ENCODE results near the gene CENPS. TPM values are rescaled to one million over a fixed set of nuclear protein-coding genes. Genes with fewer than 3 reads are reported as not detected.

CENPS gene
- total RNA-seq, 1 experiment from 2014 or later, result 17.8 TPM

DNA sequence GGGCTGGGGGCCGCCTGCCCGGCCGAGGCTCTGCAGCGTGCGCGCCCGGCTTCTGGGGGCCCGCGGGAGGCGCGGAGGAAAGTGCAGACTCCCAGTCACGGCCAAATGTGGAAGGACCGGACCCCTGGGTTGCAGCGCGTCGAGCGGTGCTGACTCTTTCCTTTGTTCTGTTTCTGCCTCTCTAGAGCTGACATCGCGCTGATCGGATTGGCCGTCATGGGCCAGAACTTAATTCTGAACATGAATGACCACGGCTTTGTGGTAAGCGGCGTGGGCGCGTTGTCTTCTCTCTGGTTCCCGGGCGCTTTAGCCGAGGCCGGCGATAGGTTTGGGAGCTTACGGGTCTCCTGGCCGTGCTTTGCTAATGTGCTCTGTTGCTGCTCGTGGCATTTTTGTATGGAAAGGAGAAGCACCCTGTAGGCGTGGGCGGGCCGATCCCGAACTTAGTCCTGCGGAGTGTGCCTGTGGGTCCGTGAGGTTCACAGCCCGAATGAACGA lies 30.7 kb upstream of the CENPS start:
- Histone ChIP-seq H2BK12ac (ENCODE audit: insufficient read length, low read depth, low read length) (no peak overlapping the region), H2BK5ac (ENCODE audit: insufficient read length, low read length) (no peak overlapping the region), H3K9ac (ENCODE audit: extremely low read depth, insufficient read length, low read length) (peak overlapping the region; percentile 84), H2AFZ (ENCODE audit: low read length) (no peak overlapping the region), H3K9me3 (ENCODE audit: control insufficient read depth, low read depth, low read length) (no peaks in the 10 kb centered on the region), H2BK20ac (ENCODE audit: low read depth, low read length, poor library complexity, severe bottlenecking) (no peak overlapping the region), H3K56ac (ENCODE audit: insufficient read length, low read depth, low read length) (no peak overlapping the region), H3K4ac (ENCODE audit: low read depth, low read length) (no peak overlapping the region), H4K5ac (ENCODE audit: insufficient read length, low read depth, low read length) (no peak overlapping the region), H3K27me3 (ENCODE audit: insufficient read depth, low read length) (no peaks in the 10 kb centered on the region), H4K8ac (replicated peaks; ENCODE audit: insufficient read length, low read depth, low read length) (no peak overlapping the region), H2BK120ac (ENCODE audit: low read depth, low read length, poor library complexity, severe bottlenecking) (no peak overlapping the region), H2BK15ac (ENCODE audit: low read depth, low read length) (no peak overlapping the region), H3K27ac (ENCODE audit: insufficient read length, low read depth, low read length) (no peak overlapping the region), H3K23ac (ENCODE audit: insufficient read length, low read depth, low read length) (no peak overlapping the region), H3K79me1 (ENCODE audit: insufficient read depth, low read depth, low read length, poor library complexity, severe bottlenecking) (no peaks in the 10 kb centered on the region), H3K4me1 (ENCODE audit: insufficient read depth, low read length) (no peaks in the 10 kb centered on the region), H3K14ac (ENCODE audit: insufficient read depth, low read length) (peak overlapping the region; percentile 95), H3T11ph (ENCODE audit: low read length) (no peak overlapping the region), H4K91ac (ENCODE audit: insufficient read length, low read depth, low read length) (no peak overlapping the region), H2AK5ac (ENCODE audit: insufficient read length, low read length) (no peak overlapping the region), H3K18ac (ENCODE audit: insufficient read length, low read depth, low read length) (peak overlapping the region; percentile 63), H3K4me2 (ENCODE audit: insufficient read depth, insufficient read length, low read length) (peak overlapping the region; percentile 85), H3K79me2 (ENCODE audit: insufficient read depth, low read length) (peaks cover 11% of the 10 kb centered on the region), H3K23me2 (ENCODE audit: insufficient read length, low read depth, low read length, poor library complexity, severe bottlenecking) (peaks cover 16% of the 10 kb centered on the region), H4K20me1 (ENCODE audit: control insufficient read depth, insufficient read depth, insufficient read length) (no peaks in the 10 kb centered on the region)
- H3K9me3 Mint-ChIP-seq, result no peaks in the 10 kb centered on the region; a peak in 2 of 5 replicates
- H3K4me3 Mint-ChIP-seq, result peak overlapping the region; percentile 92 to 95
- no CpG with 5 or more reads among the region's 42 CpGs for WGBS (ENCODE audit: extremely low coverage, insufficient read length, low lambda C conversion rate)
- H3K27me3 Mint-ChIP-seq (ENCODE audit: low read depth), result no peaks in the 10 kb centered on the region
- peak overlapping the region; percentile 71 to 97 (median 82); a peak in 6 of 7 replicates for H3K27ac Mint-ChIP-seq
- peaks cover 36 to 52% (median 50%) of the 10 kb centered on the region in 3 experiments for H3K36me3 Mint-ChIP-seq (ENCODE audit: insufficient read depth in 1 of 3, low read depth in 3 of 3)
- DNase-seq, result no peak
- H3K4me1 Mint-ChIP-seq, result peaks cover 14 to 18% of the 10 kb centered on the region in 2 experiments
- TF ChIP-seq, protein P1, sequence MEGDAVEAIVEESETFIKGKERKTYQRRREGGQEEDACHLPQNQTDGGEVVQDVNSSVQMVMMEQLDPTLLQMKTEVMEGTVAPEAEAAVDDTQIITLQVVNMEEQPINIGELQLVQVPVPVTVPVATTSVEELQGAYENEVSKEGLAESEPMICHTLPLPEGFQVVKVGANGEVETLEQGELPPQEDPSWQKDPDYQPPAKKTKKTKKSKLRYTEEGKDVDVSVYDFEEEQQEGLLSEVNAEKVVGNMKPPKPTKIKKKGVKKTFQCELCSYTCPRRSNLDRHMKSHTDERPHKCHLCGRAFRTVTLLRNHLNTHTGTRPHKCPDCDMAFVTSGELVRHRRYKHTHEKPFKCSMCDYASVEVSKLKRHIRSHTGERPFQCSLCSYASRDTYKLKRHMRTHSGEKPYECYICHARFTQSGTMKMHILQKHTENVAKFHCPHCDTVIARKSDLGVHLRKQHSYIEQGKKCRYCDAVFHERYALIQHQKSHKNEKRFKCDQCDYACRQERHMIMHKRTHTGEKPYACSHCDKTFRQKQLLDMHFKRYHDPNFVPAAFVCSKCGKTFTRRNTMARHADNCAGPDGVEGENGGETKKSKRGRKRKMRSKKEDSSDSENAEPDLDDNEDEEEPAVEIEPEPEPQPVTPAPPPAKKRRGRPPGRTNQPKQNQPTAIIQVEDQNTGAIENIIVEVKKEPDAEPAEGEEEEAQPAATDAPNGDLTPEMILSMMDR (conservative IDR thresholded peaks at IDR 0.05), result no peak
